Upper lobe of left lung (tissue), 4 donors: ENCODE measurements around the gene MPRIP.
"Not testable (repeated sequence)": the region's sequence is repeated elsewhere in the genome, so short reads cannot be mapped to it uniquely, and the experiment has no call there.

Experiments used
- POLR2A ChIP-seq, 4 donors: fragments of 450-650 bp; IDR thresholded peaks; one replicate each; pipeline ENCODE4 v1.5.1; 2016 to 2017; ENCODE audit warnings: antibody characterized with exemption in 4 of 4, mild to moderate bottlenecking in 2 of 4
- POLR2AphosphoS5 ChIP-seq, 2 donors: sonication (generic); formaldehyde crosslinking; IDR thresholded peaks; one replicate each; pipeline ENCODE4 v1.5.1; 2017; ENCODE audit warnings: antibody characterized with exemption in 2 of 2
- TF ChIP-seq, protein P1 (sequence below), 6 experiments: fragments of 450-650 bp in 4 of 6; fragments of 200-600 bp in 2 of 6; sonication (generic) in 2 of 6; IDR thresholded peaks; one replicate each; pipeline ENCODE4 v1.5.1; 2016 to 2019; ENCODE audit warnings: antibody characterized with exemption in 6 of 6

GRCh38 chr17:17009972-17010371, 32.3 kb upstream of the MPRIP start:
- TF ChIP-seq, protein P1, sequence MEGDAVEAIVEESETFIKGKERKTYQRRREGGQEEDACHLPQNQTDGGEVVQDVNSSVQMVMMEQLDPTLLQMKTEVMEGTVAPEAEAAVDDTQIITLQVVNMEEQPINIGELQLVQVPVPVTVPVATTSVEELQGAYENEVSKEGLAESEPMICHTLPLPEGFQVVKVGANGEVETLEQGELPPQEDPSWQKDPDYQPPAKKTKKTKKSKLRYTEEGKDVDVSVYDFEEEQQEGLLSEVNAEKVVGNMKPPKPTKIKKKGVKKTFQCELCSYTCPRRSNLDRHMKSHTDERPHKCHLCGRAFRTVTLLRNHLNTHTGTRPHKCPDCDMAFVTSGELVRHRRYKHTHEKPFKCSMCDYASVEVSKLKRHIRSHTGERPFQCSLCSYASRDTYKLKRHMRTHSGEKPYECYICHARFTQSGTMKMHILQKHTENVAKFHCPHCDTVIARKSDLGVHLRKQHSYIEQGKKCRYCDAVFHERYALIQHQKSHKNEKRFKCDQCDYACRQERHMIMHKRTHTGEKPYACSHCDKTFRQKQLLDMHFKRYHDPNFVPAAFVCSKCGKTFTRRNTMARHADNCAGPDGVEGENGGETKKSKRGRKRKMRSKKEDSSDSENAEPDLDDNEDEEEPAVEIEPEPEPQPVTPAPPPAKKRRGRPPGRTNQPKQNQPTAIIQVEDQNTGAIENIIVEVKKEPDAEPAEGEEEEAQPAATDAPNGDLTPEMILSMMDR (IDR thresholded peaks at IDR 0.05) = peak in 1 of 6 experiments; percentile 13
- not testable (repeated sequence) for TF ChIP-seq POLR2AphosphoS5, POLR2A (IDR thresholded peaks at IDR 0.05)
